ENCODE data around the gene SLC9A1. TPM values are rescaled to one million over a fixed set of nuclear protein-coding genes. Genes with fewer than 3 reads are reported as not detected.

Gene SLC9A1
- total and polyA plus RNA-seq, 10 of the 15 experiments (the other 5 are each of a cell fraction or from before 2014, with no cell fraction given) = 0.87 to 21.4 (median 4.3) TPM

- TF ChIP-seq EED (IDR thresholded peaks at IDR 0.05; ENCODE audit: low read depth) = no peak
- no peak for TF ChIP-seq HDGF (IDR thresholded peaks at IDR 0.05)
- no peak for TF ChIP-seq NRF1 (conservative IDR thresholded peaks at IDR 0.05; ENCODE audit: low read depth, low read length)
- TF ChIP-seq NFYB (IDR thresholded peaks at IDR 0.05; ENCODE audit: insufficient read depth, low read depth, low read length) = no peak
- TF ChIP-seq BHLHE40 (IDR thresholded peaks at IDR 0.05; ENCODE audit: borderline replicate concordance in 1 of 2, low read depth in 2 of 2, low read length in 1 of 2) = no peak
Measured at GRCh38 chr1:27179979-27180378, 25.1 kb upstream of the SLC9A1 start (continued).

- Histone ChIP-seq H2AFZ (ENCODE audit: control insufficient read depth, low read depth, low read length) (no peak overlapping the region), H3K4me1 (ENCODE audit: control insufficient read depth, insufficient read depth, low read length) (no peaks in the 10 kb centered on the region), H3K79me2 (ENCODE audit: control insufficient read depth, insufficient read depth, low read length) (no peaks in the 10 kb centered on the region), H3K4me2 (ENCODE audit: control insufficient read depth, insufficient read depth) (no peak overlapping the region), H3K9me3 (replicated peaks; ENCODE audit: control insufficient read depth, insufficient read depth, low read length) (peaks cover 2% of the 10 kb centered on the region; the same call in 1 of the 3 replicates), H3K36me3 (ENCODE audit: control insufficient read depth in 2 of 2, insufficient read depth in 2 of 2, low read length in 1 of 2) (no peaks in the 10 kb centered on the region), H3K27me3 (replicated peaks in 1 of 2; ENCODE audit: control insufficient read depth in 2 of 2, insufficient read depth in 2 of 2, low read length in 1 of 2) (no peaks in the 10 kb centered on the region), H3K4me3 (no peak overlapping the region), H3K9ac (ENCODE audit: control insufficient read depth, insufficient read depth, low read length) (no peak overlapping the region), H3K27ac (ENCODE audit: control insufficient read depth, insufficient read depth) (no peak overlapping the region), H4K20me1 (ENCODE audit: control insufficient read depth, insufficient read depth) (no peaks in the 10 kb centered on the region)
- BruUV-seq (replicated peaks) = no TSS peak
- ChIA-PET SMC1A (ENCODE audit: uncharacterized antibody, unreplicated experiment) (interaction anchor here (0.8 kb wide), 1 partner anchor 18 kb away, joined by 3 read pairs; no protein-coding TSS in a partner anchor), RAD21 (ENCODE audit: unreplicated experiment) (no interaction called here), POLR2A (no interaction called here), CTCF (interaction anchor here (1.1 kb wide), 1 partner anchor 22 kb away, joined by 3 read pairs; no protein-coding TSS in a partner anchor)
- ATAC-seq (no peak), FAIRE-seq (no peak), DNase-seq (ENCODE audit: low read depth, low spot score) (no peak)
- in situ Hi-C loops (cut with MboI) (no loop called here), intact Hi-C loops (cut with micrococcal nuclease; ENCODE audit: unreplicated experiment) (no loop called here)
- TF ChIP-seq MEF2B (IDR thresholded peaks at IDR 0.05; ENCODE audit: partially characterized antibody, poor library complexity, severe bottlenecking) (no peak), FOXK2 (IDR thresholded peaks at IDR 0.05) (no peak), CBFB (IDR thresholded peaks at IDR 0.05; ENCODE audit: low read depth) (no peak), HDAC2 (IDR thresholded peaks at IDR 0.05) (no peak), RUNX3 (IDR thresholded peaks at IDR 0.05; ENCODE audit: low read length) (no peak), NKRF (conservative IDR thresholded peaks at IDR 0.05) (no peak), ZNF217 (IDR thresholded peaks at IDR 0.05) (no peak), STAT3 (IDR thresholded peaks at IDR 0.05; ENCODE audit: low read depth, low read length) (no peak), SRF (IDR thresholded peaks at IDR 0.05; ENCODE audit: low read depth in 2 of 2, low read length in 2 of 2) (no peak), SMAD5 (IDR thresholded peaks at IDR 0.05; ENCODE audit: low read depth) (no peak)
Measured at GRCh38 chr1:27179379-27179778, 24.5 kb upstream of the SLC9A1 start.

Measured in GM12878 (cell line).